ENCODE results near the gene NKX2-1. TPM values are rescaled to one million over a fixed set of nuclear protein-coding genes. Genes with fewer than 3 reads are reported as not detected.

NKX2-1 gene
- polyA plus RNA-seq, 1 of the 3 experiments (the other 2 are of a cell fraction), result not detected

DNA sequence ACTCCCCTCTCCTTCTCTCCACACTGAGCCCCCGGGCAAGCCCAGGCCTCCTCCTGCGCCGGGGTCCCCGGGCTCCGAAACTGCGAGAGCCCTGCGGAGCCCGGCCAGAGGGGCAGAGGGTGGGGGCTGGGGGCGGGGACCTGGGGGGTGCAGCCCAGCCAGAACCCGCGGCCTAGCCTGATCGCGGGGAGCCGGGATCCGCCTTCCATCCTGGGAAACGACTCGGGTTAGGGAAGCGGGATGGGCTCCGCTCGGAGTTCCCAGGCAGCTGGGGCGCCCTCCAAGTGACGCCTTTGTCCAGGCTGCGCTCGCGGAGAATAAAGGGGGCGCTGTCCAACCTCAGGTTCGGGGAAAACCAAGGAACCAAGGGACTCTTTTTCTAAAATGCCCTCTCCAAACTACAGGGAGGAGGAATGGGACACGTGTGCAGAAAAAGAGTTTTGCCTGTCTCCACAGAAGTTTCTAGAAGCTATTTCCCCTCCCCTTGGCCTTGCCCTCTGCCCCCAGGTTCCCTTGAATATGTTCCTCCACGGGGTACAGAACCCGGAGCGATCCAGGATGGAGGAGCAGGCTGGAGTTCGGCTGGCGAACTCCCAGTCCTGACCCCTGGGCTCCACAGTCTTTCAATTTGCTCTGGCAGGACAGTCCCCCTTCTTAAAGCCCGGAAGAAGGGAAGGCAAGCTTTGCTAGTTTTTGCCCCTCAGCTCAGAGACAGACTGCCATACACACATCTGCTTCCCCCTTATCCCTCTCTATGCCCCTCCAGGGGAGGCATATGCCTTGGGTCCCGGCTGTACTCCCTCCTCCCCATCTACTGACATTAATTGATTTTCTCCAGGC lies 13.9 kb downstream of the NKX2-1 start:
- Histone ChIP-seq H3K9me3 (no peaks in the 10 kb centered on the region), H3F3A (replicated peaks; ENCODE audit: insufficient read depth) (no peaks in the 10 kb centered on the region), H3K9me2 (no peaks in the 10 kb centered on the region), H3K79me2 (ENCODE audit: insufficient read depth) (no peaks in the 10 kb centered on the region), H3K27me3 (ENCODE audit: insufficient read depth) (peaks cover 86% of the 10 kb centered on the region), H3K9ac (no peak overlapping the region), H2AFZ (ENCODE audit: low read depth) (no peak overlapping the region), H3K4me2 (no peak overlapping the region), H3K4me1 (ENCODE audit: control insufficient read depth in 1 of 2, insufficient read depth in 2 of 2, low read depth in 1 of 2, low read length in 1 of 2) (no peaks in the 10 kb centered on the region), H3K36me3 (replicated peaks in 1 of 2; ENCODE audit: control insufficient read depth in 1 of 2, insufficient read depth in 2 of 2, low read length in 1 of 2) (no peaks in the 10 kb centered on the region), H3K27ac (ENCODE audit: low read depth in 2 of 2, low read length in 1 of 2) (no peak overlapping the region), H3K4me3 (ENCODE audit: low read depth in 2 of 2, low read length in 1 of 2) (no peak overlapping the region), H4K20me1 (ENCODE audit: insufficient read depth) (no peaks in the 10 kb centered on the region)
- CTCF ChIA-PET, result interaction anchor here (1.8 kb wide), 1 partner anchor 19 kb away, joined by 6 read pairs; no protein-coding TSS in a partner anchor
- 4% methylated on average over 19 of the region's 35 CpGs for WGBS (ENCODE audit: low lambda C conversion rate)
- POLR2A ChIA-PET, result no interaction called here
- DNase-seq, result peak; percentile 27
- no peak for TF ChIP-seq FOXM1 (IDR thresholded peaks at IDR 0.05; ENCODE audit: low read depth)
- TF ChIP-seq RFX5 (IDR thresholded peaks at IDR 0.05; ENCODE audit: low read length), result no peak
- TF ChIP-seq SIN3A (IDR thresholded peaks at IDR 0.05; ENCODE audit: borderline replicate concordance, low read depth, low read length), result no peak
- no peak for TF ChIP-seq RCOR1 (IDR thresholded peaks at IDR 0.05; ENCODE audit: low read length)
- TF ChIP-seq, protein P1, sequence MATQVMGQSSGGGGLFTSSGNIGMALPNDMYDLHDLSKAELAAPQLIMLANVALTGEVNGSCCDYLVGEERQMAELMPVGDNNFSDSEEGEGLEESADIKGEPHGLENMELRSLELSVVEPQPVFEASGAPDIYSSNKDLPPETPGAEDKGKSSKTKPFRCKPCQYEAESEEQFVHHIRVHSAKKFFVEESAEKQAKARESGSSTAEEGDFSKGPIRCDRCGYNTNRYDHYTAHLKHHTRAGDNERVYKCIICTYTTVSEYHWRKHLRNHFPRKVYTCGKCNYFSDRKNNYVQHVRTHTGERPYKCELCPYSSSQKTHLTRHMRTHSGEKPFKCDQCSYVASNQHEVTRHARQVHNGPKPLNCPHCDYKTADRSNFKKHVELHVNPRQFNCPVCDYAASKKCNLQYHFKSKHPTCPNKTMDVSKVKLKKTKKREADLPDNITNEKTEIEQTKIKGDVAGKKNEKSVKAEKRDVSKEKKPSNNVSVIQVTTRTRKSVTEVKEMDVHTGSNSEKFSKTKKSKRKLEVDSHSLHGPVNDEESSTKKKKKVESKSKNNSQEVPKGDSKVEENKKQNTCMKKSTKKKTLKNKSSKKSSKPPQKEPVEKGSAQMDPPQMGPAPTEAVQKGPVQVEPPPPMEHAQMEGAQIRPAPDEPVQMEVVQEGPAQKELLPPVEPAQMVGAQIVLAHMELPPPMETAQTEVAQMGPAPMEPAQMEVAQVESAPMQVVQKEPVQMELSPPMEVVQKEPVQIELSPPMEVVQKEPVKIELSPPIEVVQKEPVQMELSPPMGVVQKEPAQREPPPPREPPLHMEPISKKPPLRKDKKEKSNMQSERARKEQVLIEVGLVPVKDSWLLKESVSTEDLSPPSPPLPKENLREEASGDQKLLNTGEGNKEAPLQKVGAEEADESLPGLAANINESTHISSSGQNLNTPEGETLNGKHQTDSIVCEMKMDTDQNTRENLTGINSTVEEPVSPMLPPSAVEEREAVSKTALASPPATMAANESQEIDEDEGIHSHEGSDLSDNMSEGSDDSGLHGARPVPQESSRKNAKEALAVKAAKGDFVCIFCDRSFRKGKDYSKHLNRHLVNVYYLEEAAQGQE (IDR thresholded peaks at IDR 0.05; ENCODE audit: low read depth, low read length), result peak; percentile 32; the same call in 1 of the 2 replicates

DNA sequence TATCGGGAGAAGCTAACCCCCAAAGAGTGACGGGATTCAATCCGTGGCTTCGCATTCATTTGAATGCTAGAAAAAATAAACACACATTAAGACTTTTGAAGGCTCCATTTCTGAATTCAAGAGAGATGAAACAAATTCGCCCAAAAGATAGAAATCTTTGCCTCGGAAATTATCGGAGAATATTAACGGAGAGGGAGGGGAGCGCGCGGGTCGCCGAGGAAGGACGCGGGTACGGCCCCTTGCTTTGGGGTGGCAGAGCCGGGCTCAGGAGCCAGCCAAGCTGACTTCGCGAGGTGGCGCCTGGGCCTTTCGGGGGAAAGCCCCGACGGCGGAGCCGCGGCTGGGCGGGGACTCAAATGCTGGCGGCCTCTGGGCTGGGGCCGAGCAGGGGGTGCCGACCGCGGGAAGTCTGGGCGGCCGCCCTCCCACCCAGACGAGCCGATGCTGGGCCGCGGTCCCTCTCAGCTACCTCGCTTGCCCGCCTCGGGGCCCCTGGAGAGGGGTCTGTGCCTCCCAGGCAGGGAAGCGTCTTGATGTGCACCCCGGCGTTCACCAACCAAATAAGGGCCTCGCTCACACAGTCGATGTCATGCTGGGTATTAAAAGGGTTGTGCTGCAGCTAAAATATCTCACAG lies 14.7 kb downstream of the NKX2-1 start:
- no peaks in the 10 kb centered on the region for H3K36me3 ChIP-seq (replicated peaks in 1 of 2; ENCODE audit: control insufficient read depth in 1 of 2, insufficient read depth in 2 of 2, low read length in 1 of 2)
- no peaks in the 10 kb centered on the region for H3K9me3 ChIP-seq
- no peaks in the 10 kb centered on the region for H3K4me1 ChIP-seq (ENCODE audit: control insufficient read depth in 1 of 2, insufficient read depth in 2 of 2, low read depth in 1 of 2, low read length in 1 of 2)
- H2AFZ ChIP-seq (ENCODE audit: low read depth), result no peak overlapping the region
- no peak overlapping the region for H3K4me2 ChIP-seq
- no peak overlapping the region for H3K27ac ChIP-seq (ENCODE audit: low read depth in 2 of 2, low read length in 1 of 2)
- no peak overlapping the region for H3K9ac ChIP-seq
- H3K27me3 ChIP-seq (ENCODE audit: insufficient read depth), result peaks cover 78% of the 10 kb centered on the region
- CTCF ChIA-PET, result interaction anchor here (1.2 to 1.8 kb wide), 2 partner anchors 19 to 21 kb away, joined by 3 to 6 read pairs; no protein-coding TSS in a partner anchor
- peak; percentile 31 for DNase-seq
- H4K20me1 ChIP-seq (ENCODE audit: insufficient read depth), result no peaks in the 10 kb centered on the region
- H3F3A ChIP-seq (replicated peaks; ENCODE audit: insufficient read depth), result no peaks in the 10 kb centered on the region
- H3K9me2 ChIP-seq, result no peaks in the 10 kb centered on the region
- no peaks in the 10 kb centered on the region for H3K79me2 ChIP-seq (ENCODE audit: insufficient read depth)
- H3K4me3 ChIP-seq (ENCODE audit: low read depth in 2 of 2, low read length in 1 of 2), result no peak overlapping the region
- POLR2A ChIA-PET, result no interaction called here
- 28% methylated on average over 18 of the region's 46 CpGs for WGBS (ENCODE audit: low lambda C conversion rate)
- TF ChIP-seq, protein P2, sequence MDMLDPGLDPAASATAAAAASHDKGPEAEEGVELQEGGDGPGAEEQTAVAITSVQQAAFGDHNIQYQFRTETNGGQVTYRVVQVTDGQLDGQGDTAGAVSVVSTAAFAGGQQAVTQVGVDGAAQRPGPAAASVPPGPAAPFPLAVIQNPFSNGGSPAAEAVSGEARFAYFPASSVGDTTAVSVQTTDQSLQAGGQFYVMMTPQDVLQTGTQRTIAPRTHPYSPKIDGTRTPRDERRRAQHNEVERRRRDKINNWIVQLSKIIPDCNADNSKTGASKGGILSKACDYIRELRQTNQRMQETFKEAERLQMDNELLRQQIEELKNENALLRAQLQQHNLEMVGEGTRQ (IDR thresholded peaks at IDR 0.05; ENCODE audit: borderline replicate concordance, low read depth, low read length), result no peak
- TF ChIP-seq ZBTB33 (IDR thresholded peaks at IDR 0.05; ENCODE audit: borderline replicate concordance, low read depth), result no peak
- TF ChIP-seq JUND (IDR thresholded peaks at IDR 0.05), result no peak
- no peak for TF ChIP-seq EP300 (IDR thresholded peaks at IDR 0.05; ENCODE audit: borderline replicate concordance in 1 of 2, low read depth in 1 of 2, low read length in 1 of 2)
- TF ChIP-seq CTCF (IDR thresholded peaks at IDR 0.05), result no peak
- no peak for TF ChIP-seq TAF1 (IDR thresholded peaks at IDR 0.05; ENCODE audit: borderline replicate concordance, low read depth, low read length)
- TF ChIP-seq POLR2AphosphoS5 (IDR thresholded peaks at IDR 0.05; ENCODE audit: low read depth, low read length), result no peak
- no peak for TF ChIP-seq SIN3A (IDR thresholded peaks at IDR 0.05; ENCODE audit: borderline replicate concordance, low read depth, low read length)
- no peak for TF ChIP-seq ELF1 (IDR thresholded peaks at IDR 0.05)
- TF ChIP-seq RXRA (IDR thresholded peaks at IDR 0.05; ENCODE audit: borderline replicate concordance, low read depth), result no peak
- TF ChIP-seq FOSL2 (IDR thresholded peaks at IDR 0.05; ENCODE audit: borderline replicate concordance, low read depth), result no peak

Measured in SK-N-SH (cell line).